A673 (cell line): Measurements from ENCODE around the gene RASGRF1.

Experiments used
- EZH2 ChIP-seq: fragments of 200-600 bp; sonication (generic); IDR thresholded peaks from 2 replicates; pipeline ENCODE4 v1.6.1; 2017; ENCODE audit warnings: borderline replicate concordance, low read depth, mild to moderate bottlenecking, mixed read lengths, antibody characterized with exemption, low read length; ENCODE audit not compliant: poor library complexity, severe bottlenecking
- TF ChIP-seq, protein P1 (sequence below): fragments of 300-800, 200-600 bp; sonication (generic); conservative IDR thresholded peaks from 2 replicates; pipeline ENCODE4 v1.5.1; 2017; ENCODE audit warnings: low read depth, mild to moderate bottlenecking, antibody characterized with exemption, low read length, moderate library complexity, mixed read lengths

- TF ChIP-seq, protein P1, sequence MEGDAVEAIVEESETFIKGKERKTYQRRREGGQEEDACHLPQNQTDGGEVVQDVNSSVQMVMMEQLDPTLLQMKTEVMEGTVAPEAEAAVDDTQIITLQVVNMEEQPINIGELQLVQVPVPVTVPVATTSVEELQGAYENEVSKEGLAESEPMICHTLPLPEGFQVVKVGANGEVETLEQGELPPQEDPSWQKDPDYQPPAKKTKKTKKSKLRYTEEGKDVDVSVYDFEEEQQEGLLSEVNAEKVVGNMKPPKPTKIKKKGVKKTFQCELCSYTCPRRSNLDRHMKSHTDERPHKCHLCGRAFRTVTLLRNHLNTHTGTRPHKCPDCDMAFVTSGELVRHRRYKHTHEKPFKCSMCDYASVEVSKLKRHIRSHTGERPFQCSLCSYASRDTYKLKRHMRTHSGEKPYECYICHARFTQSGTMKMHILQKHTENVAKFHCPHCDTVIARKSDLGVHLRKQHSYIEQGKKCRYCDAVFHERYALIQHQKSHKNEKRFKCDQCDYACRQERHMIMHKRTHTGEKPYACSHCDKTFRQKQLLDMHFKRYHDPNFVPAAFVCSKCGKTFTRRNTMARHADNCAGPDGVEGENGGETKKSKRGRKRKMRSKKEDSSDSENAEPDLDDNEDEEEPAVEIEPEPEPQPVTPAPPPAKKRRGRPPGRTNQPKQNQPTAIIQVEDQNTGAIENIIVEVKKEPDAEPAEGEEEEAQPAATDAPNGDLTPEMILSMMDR, result no peak
- TF ChIP-seq EZH2, result no peak
Measured at GRCh38 chr15:79130535-79131130, 40.1 kb upstream of the RASGRF1 start.
